Duodenal mucosa (tissue), 2 donors: ENCODE results near the gene BTAF1.

Experiments
- H3K27ac ChIP-seq: one replicate; pipeline ENCODE4 v1.7.0; 2013; ENCODE audit warnings: low read depth, low read length
- H3K27me3 ChIP-seq, 2 donors: one replicate each; pipeline ENCODE4 v1.7.0; 2013; ENCODE audit warnings: low read length in 2 of 2, control low read depth in 1 of 2; ENCODE audit not compliant: insufficient read depth in 2 of 2, control insufficient read depth in 1 of 2
- H3K36me3 ChIP-seq, 2 donors: one replicate each; pipeline ENCODE4 v1.7.0; 2013; ENCODE audit warnings: low read length in 2 of 2, control low read depth in 1 of 2; ENCODE audit not compliant: insufficient read depth in 2 of 2, control insufficient read depth in 1 of 2
- H3K4me1 ChIP-seq, 2 donors: one replicate each; pipeline ENCODE4 v1.7.0; 2013; ENCODE audit warnings: low read length in 2 of 2, control low read depth in 1 of 2; ENCODE audit not compliant: insufficient read depth in 2 of 2, control insufficient read depth in 1 of 2
- H3K4me3 ChIP-seq, 2 donors: one replicate each; pipeline ENCODE4 v1.7.0; 2013; ENCODE audit warnings: low read length in 2 of 2, low read depth in 1 of 2
- H3K9ac ChIP-seq, 2 donors: one replicate each; pipeline ENCODE4 v1.7.0; 2013; ENCODE audit warnings: low read length in 2 of 2, low read depth in 1 of 2
- H3K9me3 ChIP-seq, 2 donors: one replicate each; pipeline ENCODE4 v1.7.0; 2013; ENCODE audit warnings: low read length in 2 of 2, control low read depth in 1 of 2; ENCODE audit not compliant: control insufficient read depth in 1 of 2

The BTAF1 gene

DNA sequence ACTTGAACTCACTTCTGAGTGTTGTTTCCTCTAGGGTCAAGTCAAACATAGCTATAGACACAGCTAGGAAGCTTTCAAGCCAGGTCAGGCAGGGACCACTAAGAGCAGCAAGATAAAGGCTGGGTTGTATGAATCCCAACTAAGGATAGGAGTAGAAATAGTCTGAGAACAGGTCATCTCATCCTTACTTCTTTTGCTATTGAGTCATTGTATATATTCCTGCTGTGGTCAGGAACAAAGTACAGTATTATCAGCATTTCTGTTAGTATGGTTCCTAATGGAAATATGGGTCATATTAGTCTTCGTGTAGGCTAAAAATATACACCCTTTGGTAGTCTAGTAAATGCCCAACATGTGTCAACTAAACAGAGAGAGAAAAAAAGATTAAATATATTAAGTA is 145.3 kb downstream of the BTAF1 start:
- Histone ChIP-seq H3K4me1 (no peaks in the 10 kb centered on the region), H3K27me3 (no peaks in the 10 kb centered on the region), H3K36me3 (peaks cover 0 to 3% of the 10 kb centered on the region in 2 donors), H3K27ac (no peak overlapping the region), H3K4me3 (no peak overlapping the region), H3K9me3 (no peaks in the 10 kb centered on the region), H3K9ac (no peak overlapping the region)

DNA sequence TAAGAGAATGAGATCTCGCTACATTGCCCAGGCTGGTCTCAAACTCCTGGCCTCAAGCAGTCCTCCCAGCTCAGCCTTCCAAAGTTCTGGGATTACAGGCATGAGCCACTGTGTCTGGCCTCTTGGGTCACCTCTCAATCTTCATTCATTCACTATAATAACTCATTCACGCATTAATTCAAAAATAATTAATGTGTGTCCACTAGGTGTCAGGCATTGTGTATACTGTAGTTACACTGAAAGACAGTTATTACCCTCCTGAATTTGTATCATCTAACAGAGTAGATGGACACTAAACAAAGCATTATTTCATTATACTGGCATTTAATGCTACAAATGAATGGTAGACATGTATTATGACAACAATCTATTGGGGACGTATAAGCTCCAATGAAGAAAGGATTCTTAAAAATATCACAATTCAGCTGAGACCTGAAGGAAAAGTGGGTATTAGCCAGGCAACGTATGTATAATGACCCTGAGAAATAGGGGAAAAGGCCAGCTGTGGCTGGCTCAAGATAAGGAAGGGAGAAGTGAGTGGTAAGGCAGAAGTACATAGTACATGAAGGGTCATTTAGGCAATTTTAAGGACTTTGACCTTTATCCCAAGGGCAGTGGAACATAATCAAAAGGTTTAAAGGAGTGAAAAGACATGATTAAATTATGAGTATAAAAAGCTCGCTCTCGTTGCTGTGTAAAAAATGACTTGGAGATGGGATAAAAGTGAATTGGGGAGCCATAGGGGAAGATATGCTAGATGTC is 150.7 kb downstream of the BTAF1 start:
- Histone ChIP-seq H3K27me3 (no peaks in the 10 kb centered on the region), H3K4me1 (no peaks in the 10 kb centered on the region), H3K27ac (no peak overlapping the region), H3K9me3 (no peaks in the 10 kb centered on the region), H3K4me3 (no peak overlapping the region), H3K9ac (no peak overlapping the region), H3K36me3 (peaks cover 0 to 3% of the 10 kb centered on the region in 2 donors)

DNA sequence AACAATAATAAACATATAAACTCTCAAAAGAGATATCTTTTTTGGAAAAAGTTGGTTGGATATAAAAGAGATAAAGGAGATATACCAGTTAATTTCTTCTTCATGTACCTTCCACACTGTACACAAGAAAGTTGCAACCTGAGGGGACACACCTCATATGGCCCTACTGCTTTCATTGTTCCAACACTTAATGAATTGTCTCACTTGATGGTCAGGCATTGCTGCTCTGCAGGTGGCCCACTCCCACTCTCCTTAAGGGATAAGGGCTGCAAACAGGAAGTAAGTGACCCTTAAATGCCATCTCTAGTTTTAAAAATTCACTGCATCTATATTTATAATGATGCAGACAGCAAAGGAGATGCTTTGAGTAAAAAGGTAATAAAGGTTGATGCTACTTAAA is 152.3 kb downstream of the BTAF1 start:
- no peak overlapping the region for H3K27ac ChIP-seq
- H3K27me3 ChIP-seq: no peaks in the 10 kb centered on the region
- H3K4me1 ChIP-seq: no peaks in the 10 kb centered on the region
- H3K36me3 ChIP-seq: peaks cover 1 to 11% of the 10 kb centered on the region in 2 donors
- H3K9ac ChIP-seq: no peak overlapping the region
- no peak overlapping the region for H3K4me3 ChIP-seq
- H3K9me3 ChIP-seq: no peaks in the 10 kb centered on the region

- no peak overlapping the region for H3K27ac ChIP-seq
- no peak overlapping the region for H3K9ac ChIP-seq
- no peaks in the 10 kb centered on the region for H3K9me3 ChIP-seq
- no peaks in the 10 kb centered on the region for H3K4me1 ChIP-seq
- H3K36me3 ChIP-seq: peaks cover 7 to 15% of the 10 kb centered on the region in 2 donors
- no peaks in the 10 kb centered on the region for H3K27me3 ChIP-seq
- H3K4me3 ChIP-seq: no peak overlapping the region
Measured at GRCh38 chr10:92076722-92077121, 153.2 kb downstream of the BTAF1 start.

DNA sequence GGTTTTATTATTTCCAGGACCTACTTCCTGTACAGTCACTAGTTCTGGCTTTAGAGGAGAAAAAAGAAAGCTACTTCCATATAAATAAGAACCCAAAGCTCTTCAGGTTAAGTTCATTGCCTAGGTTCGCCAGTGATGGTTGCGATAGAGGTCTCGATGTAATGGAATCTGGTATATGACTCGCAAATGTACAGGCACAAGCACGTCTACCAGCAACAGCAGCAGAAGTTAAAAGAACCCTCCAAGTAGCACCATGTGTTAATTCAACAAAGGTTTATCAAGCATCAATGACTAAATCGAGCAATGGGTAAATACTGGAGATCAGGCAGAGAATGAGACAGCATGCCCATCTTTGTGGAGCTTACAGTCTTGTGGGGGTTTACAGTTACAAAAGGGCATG is 155.4 kb downstream of the BTAF1 start:
- H3K9ac ChIP-seq: no peak overlapping the region
- no peak overlapping the region for H3K4me3 ChIP-seq
- no peaks in the 10 kb centered on the region for H3K27me3 ChIP-seq
- H3K36me3 ChIP-seq: peaks cover 7 to 15% of the 10 kb centered on the region in 2 donors
- H3K9me3 ChIP-seq: no peaks in the 10 kb centered on the region
- no peak overlapping the region for H3K27ac ChIP-seq
- H3K4me1 ChIP-seq: no peaks in the 10 kb centered on the region
